Keratinocyte (primary cell): ENCODE measurements around the gene WAC. TPM values are rescaled to one million over a fixed set of nuclear protein-coding genes. Genes with fewer than 3 reads are reported as not detected.
A peak's percentile ranks its signal among the peaks of the same experiment; 100 is the strongest.
"Not testable (repeated sequence)": the region's sequence is repeated elsewhere in the genome, so short reads cannot be mapped to it uniquely, and the experiment has no call there.

Experiments used
- DNase-seq: peaks from one replicate; pipeline ENCODE4 v3.0.0-alpha.2; 2011; ENCODE audit warnings: low read depth, missing footprints, low spot score
- FAIRE-seq: peaks from 2 replicates; lab custom pipeline; 2011; peaks lifted over from hg19 to GRCh38; lab: Jason Lieb, UNC
- H2AFZ ChIP-seq: 2 replicates; pipeline ENCODE4 v1.6.0; 2012; ENCODE audit warnings: low read length, control low read depth, inconsistent platforms; ENCODE audit not compliant: control insufficient read depth
- H3K27ac ChIP-seq: 2 replicates; pipeline ENCODE4 v1.5.1; 2011; ENCODE audit warnings: low read length; ENCODE audit not compliant: control insufficient read depth, insufficient read depth
- H3K27me3 ChIP-seq: 3 replicates; pipeline ENCODE4 v1.6.0; 2011; ENCODE audit warnings: low read length; ENCODE audit not compliant: control insufficient read depth, insufficient read depth; ENCODE audit errors: extremely low read depth
- H3K36me3 ChIP-seq, 2 experiments: 2 replicates in 1 of 2; 3 replicates in 1 of 2; pipeline ENCODE4 v1.5.1; 2011; ENCODE audit warnings: low read length in 2 of 2, mild to moderate bottlenecking in 1 of 2; ENCODE audit not compliant: control insufficient read depth in 2 of 2, insufficient read depth in 2 of 2; ENCODE audit errors: extremely low read depth in 1 of 2
- H3K4me1 ChIP-seq: 3 replicates; pipeline ENCODE4 v1.5.1; 2011; ENCODE audit warnings: low read length; ENCODE audit not compliant: control insufficient read depth, insufficient read depth; ENCODE audit errors: extremely low read depth
- H3K4me2 ChIP-seq: 3 replicates; pipeline ENCODE4 v1.6.0; 2011; ENCODE audit warnings: low read depth, low read length; ENCODE audit not compliant: control insufficient read depth, insufficient read depth; ENCODE audit errors: extremely low read depth
- H3K4me3 ChIP-seq, 3 experiments: fragments of 200-600 bp in 1 of 3; sonication (generic) in 1 of 3; 2 replicates in 2 of 3; 3 replicates in 1 of 3; pipeline ENCODE4 v1.5.1; 2011 to 2016; ENCODE audit warnings: low read length in 3 of 3, mild to moderate bottlenecking in 3 of 3, control low read depth in 2 of 3, inconsistent platforms in 1 of 3, low read depth in 1 of 3, mixed read lengths in 1 of 3, mixed run types in 1 of 3, moderate library complexity in 1 of 3; ENCODE audit not compliant: control insufficient read depth in 2 of 3, insufficient read depth in 2 of 3; ENCODE audit errors: extremely low read depth in 1 of 3
- H3K79me2 ChIP-seq: 2 replicates; pipeline ENCODE4 v1.6.0; 2012; ENCODE audit warnings: low read length; ENCODE audit not compliant: control insufficient read depth, insufficient read depth
- H3K9ac ChIP-seq: 3 replicates; pipeline ENCODE4 v1.6.0; 2011; ENCODE audit warnings: low read length; ENCODE audit not compliant: control insufficient read depth, insufficient read depth; ENCODE audit errors: extremely low read depth
- H3K9me1 ChIP-seq: 3 replicates; pipeline ENCODE4 v1.6.0; 2011; ENCODE audit warnings: low read length; ENCODE audit not compliant: control insufficient read depth, insufficient read depth; ENCODE audit errors: extremely low read depth
- H3K9me3 ChIP-seq: 2 replicates; pipeline ENCODE4 v1.5.1; 2012; ENCODE audit warnings: low read depth, low read length; ENCODE audit not compliant: control insufficient read depth
- H4K20me1 ChIP-seq: 3 replicates; pipeline ENCODE4 v1.6.0; 2011; ENCODE audit warnings: low read length; ENCODE audit not compliant: control insufficient read depth, insufficient read depth; ENCODE audit errors: extremely low read depth
- EZH2 ChIP-seq: IDR thresholded peaks from one replicate; pipeline ENCODE4 v1.6.1; 2012; ENCODE audit warnings: inconsistent platforms, mild to moderate bottlenecking, low read length, moderate library complexity
- dilution Hi-C: fragments of 300-500 bp; cut with MboI; formaldehyde crosslinking; loops from one replicate; pipeline ENCODE4 v1.7.0; 2020; ENCODE audit warnings: low sequenced_read_pairs; ENCODE audit not compliant: extremely low pct_ligation_motif_present
- polyA plus RNA-seq, 5 experiments: library from polyadenylated mRNA; depleted of rRNA in 3 of 5; stranded (reverse) in 3 of 5; stranded (forward) in 1 of 5; unstranded in 1 of 5; fragments of >200 nt; gene quantifications; 1 replicate in 1 of 5; 2 replicates in 3 of 5; 3 replicates in 1 of 5; pipeline versions ENCODE4 v1.2.1 to v1.2.3, GENCODE V29; 2011 to 2012; ENCODE audit warnings: missing spikeins in 2 of 5, low read depth in 1 of 5, low replicate concordance in 1 of 5
- TF ChIP-seq, protein P1 (sequence below), 3 experiments: IDR thresholded peaks in 1 of 3; conservative IDR thresholded peaks in 1 of 3; optimal IDR thresholded peaks in 1 of 3; 2 replicates in 2 of 3; 3 replicates in 1 of 3; pipeline versions ENCODE3 to v1.5.1; 2011; ENCODE audit warnings: low read length in 3 of 3, mild to moderate bottlenecking in 3 of 3, moderate library complexity in 2 of 3, control low read depth in 1 of 3, inconsistent platforms in 1 of 3; ENCODE audit not compliant: insufficient read depth in 2 of 3; ENCODE audit errors: extremely low read depth in 1 of 3

The WAC gene
- polyA plus RNA-seq, 1 donor (not counting 4 experiments of a cell fraction or from before 2014, with no cell fraction given) = 80.8 TPM

DNA sequence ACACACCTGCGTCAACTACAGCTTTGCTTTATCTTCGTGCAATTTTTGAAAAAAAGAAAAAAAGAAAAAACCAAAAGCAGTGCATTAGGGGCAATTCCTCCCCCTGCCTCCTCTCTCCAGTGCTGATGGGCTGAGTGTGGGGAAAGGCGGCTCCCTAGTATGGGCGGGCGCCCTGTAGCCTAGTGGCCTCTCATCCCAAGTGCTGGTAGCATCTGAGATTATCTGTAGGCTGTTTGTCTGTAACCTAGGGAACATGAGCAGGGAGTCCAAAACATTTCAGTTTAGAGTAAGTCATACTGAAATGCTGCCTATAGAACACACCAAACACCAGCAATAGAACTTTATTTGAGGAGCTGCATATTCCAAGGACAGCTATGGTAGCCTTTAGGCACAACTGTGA, 119.8 kb downstream of the WAC start:
- FAIRE-seq (no peak), DNase-seq (no peak)
- no peaks in the 10 kb centered on the region for H4K20me1 ChIP-seq
- H3K9me3 ChIP-seq = no peaks in the 10 kb centered on the region
- no peaks in the 10 kb centered on the region for H3K9me1 ChIP-seq
- H3K79me2 ChIP-seq = no peaks in the 10 kb centered on the region
- H3K27ac ChIP-seq = no peak overlapping the region
- H3K4me2 ChIP-seq = no peak overlapping the region
- TF ChIP-seq EZH2 = no peak
- TF ChIP-seq, protein P1, sequence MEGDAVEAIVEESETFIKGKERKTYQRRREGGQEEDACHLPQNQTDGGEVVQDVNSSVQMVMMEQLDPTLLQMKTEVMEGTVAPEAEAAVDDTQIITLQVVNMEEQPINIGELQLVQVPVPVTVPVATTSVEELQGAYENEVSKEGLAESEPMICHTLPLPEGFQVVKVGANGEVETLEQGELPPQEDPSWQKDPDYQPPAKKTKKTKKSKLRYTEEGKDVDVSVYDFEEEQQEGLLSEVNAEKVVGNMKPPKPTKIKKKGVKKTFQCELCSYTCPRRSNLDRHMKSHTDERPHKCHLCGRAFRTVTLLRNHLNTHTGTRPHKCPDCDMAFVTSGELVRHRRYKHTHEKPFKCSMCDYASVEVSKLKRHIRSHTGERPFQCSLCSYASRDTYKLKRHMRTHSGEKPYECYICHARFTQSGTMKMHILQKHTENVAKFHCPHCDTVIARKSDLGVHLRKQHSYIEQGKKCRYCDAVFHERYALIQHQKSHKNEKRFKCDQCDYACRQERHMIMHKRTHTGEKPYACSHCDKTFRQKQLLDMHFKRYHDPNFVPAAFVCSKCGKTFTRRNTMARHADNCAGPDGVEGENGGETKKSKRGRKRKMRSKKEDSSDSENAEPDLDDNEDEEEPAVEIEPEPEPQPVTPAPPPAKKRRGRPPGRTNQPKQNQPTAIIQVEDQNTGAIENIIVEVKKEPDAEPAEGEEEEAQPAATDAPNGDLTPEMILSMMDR (optimal IDR thresholded peaks at IDR 0.05 in 1 of 3, IDR thresholded peaks at IDR 0.05 in 1 of 3, conservative IDR thresholded peaks at IDR 0.05 in 1 of 3; ENCODE audit: extremely low read depth in 1 of 3, insufficient read depth in 2 of 3, low read length in 3 of 3) = no peak
- H2AFZ ChIP-seq = no peak overlapping the region
- H3K4me3 ChIP-seq = no peak overlapping the region
- H3K27me3 ChIP-seq = no peaks in the 10 kb centered on the region
- dilution Hi-C loops = no loop called here
- no peaks in the 10 kb centered on the region for H3K4me1 ChIP-seq
- H3K9ac ChIP-seq = no peak overlapping the region
- no peaks in the 10 kb centered on the region for H3K36me3 ChIP-seq

DNA sequence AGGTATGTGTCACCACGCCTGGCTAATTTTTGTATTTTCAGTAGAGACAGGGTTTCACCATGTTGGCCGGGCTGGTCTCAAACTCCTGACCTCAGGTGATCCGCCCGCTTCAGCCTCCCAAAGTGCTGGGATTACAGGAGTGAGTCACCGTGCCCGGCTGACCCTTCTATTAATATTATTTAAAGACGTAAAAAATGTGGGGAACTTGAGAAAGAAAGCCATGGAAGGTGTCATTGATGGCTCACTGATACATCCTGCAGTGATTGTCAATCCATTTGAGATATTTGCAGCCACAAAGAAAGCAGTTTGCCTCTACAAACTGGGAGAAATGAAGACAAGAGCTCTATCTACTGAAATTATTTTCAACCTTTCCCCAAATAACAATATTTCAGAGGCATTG, 125.9 kb downstream of the WAC start:
- H3K9me3 ChIP-seq, H3K9me1 ChIP-seq, dilution Hi-C loops, DNase-seq, H4K20me1 ChIP-seq, H3K36me3 ChIP-seq, H3K4me3 ChIP-seq, FAIRE-seq, H3K79me2 ChIP-seq, H3K9ac ChIP-seq, H2AFZ ChIP-seq, H3K27ac ChIP-seq, H3K27me3 ChIP-seq, H3K4me1 ChIP-seq, H3K4me2 ChIP-seq: not testable (repeated sequence)

DNA sequence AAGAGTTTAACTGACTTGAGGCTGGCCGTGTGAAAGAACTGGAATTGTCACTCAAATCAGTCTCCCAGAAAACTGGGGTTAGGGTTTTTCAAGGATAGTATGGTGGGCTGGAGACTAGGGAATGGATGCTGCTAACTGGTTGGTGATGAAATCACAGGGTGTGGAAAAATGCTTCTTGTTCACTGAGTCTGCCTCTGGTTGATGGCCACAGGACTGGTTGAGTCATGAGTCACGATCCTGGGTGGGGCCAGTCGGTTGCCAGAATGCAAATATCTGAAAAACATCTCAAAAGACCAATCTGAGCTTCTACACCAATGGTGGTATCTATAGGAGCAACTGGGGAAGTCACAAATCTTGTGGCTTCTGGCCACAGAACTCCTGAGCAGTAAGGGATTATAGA, 128.1 kb downstream of the WAC start:
- no peaks in the 10 kb centered on the region for H3K9me3 ChIP-seq
- dilution Hi-C loops = no loop called here
- no peaks in the 10 kb centered on the region for H3K79me2 ChIP-seq
- no peaks in the 10 kb centered on the region for H4K20me1 ChIP-seq
- no peak for TF ChIP-seq EZH2
- TF ChIP-seq, protein P1 (optimal IDR thresholded peaks at IDR 0.05 in 1 of 3, IDR thresholded peaks at IDR 0.05 in 1 of 3, conservative IDR thresholded peaks at IDR 0.05 in 1 of 3; ENCODE audit: extremely low read depth in 1 of 3, insufficient read depth in 2 of 3, low read length in 3 of 3) = no peak
- no peak overlapping the region for H2AFZ ChIP-seq
- H3K4me2 ChIP-seq = no peak overlapping the region
- DNase-seq (no peak), FAIRE-seq (peak; percentile 26)
- H3K9ac ChIP-seq = no peak overlapping the region
- no peak overlapping the region for H3K4me3 ChIP-seq
- no peaks in the 10 kb centered on the region for H3K36me3 ChIP-seq
- H3K4me1 ChIP-seq = peaks cover 10% of the 10 kb centered on the region
- no peaks in the 10 kb centered on the region for H3K27me3 ChIP-seq
- H3K9me1 ChIP-seq = no peaks in the 10 kb centered on the region
- H3K27ac ChIP-seq = no peak overlapping the region
